Thymus (tissue), 11 donors: ENCODE results near the gene GNAO1. TPM values are rescaled to one million over a fixed set of nuclear protein-coding genes. Genes with fewer than 3 reads are reported as not detected.
"Not testable (repeated sequence)": the region's sequence is repeated elsewhere in the genome, so short reads cannot be mapped to it uniquely, and the experiment has no call there.

Experiments
- DNase-seq, 9 donors: peaks; one replicate each; pipeline ENCODE4 v3.0.0-alpha.2; 2013; ENCODE audit warnings: low spot score in 9 of 9, low read depth in 6 of 9, missing footprints in 1 of 9
- H3K27ac ChIP-seq, 2 donors: one replicate each; pipeline ENCODE4 v1.5.1; 2013; ENCODE audit warnings: control low read depth in 1 of 2, low read depth in 1 of 2, low read length in 1 of 2, mild to moderate bottlenecking in 1 of 2, moderate library complexity in 1 of 2
- H3K27me3 ChIP-seq, 2 donors: one replicate each; pipeline ENCODE4 v1.5.1; 2013; ENCODE audit warnings: low read length in 1 of 2; ENCODE audit not compliant: control insufficient read depth in 2 of 2, insufficient read depth in 1 of 2
- H3K36me3 ChIP-seq, 2 donors: one replicate each; pipeline ENCODE4 v1.5.1; 2013; ENCODE audit warnings: low read length in 1 of 2, mild to moderate bottlenecking in 1 of 2, moderate library complexity in 1 of 2; ENCODE audit not compliant: control insufficient read depth in 2 of 2, insufficient read depth in 2 of 2
- H3K4me1 ChIP-seq, 2 donors: one replicate each; pipeline ENCODE4 v1.5.1; 2013; ENCODE audit warnings: low read length in 2 of 2; ENCODE audit not compliant: control insufficient read depth in 2 of 2, insufficient read depth in 2 of 2
- H3K4me3 ChIP-seq, 2 donors: one replicate each; pipeline ENCODE4 v1.5.1; 2013; ENCODE audit warnings: low read length in 2 of 2, control low read depth in 1 of 2, mild to moderate bottlenecking in 1 of 2
- H3K9me3 ChIP-seq, 2 donors: one replicate each; pipeline ENCODE4 v1.5.1; 2013; ENCODE audit warnings: low read length in 1 of 2, mild to moderate bottlenecking in 1 of 2; ENCODE audit not compliant: control insufficient read depth in 2 of 2, insufficient read depth in 1 of 2
- WGBS: extraction: QIAGEN DNeasy Blood & Tissue Kit; methylation state at CpG from one replicate; pipeline ENCODE4 v1.1.7; 2013; 5-methylcytosine and 5-hydroxymethylcytosine counted together
- polyA plus RNA-seq: library from polyadenylated mRNA; stranded (reverse); fragments of 200-250 nt; gene quantifications from one replicate; pipeline ENCODE4 v1.2.3, GENCODE V29; 2013
- total RNA-seq: library from RNA; stranded (reverse); fragments of 120-200 nt; gene quantifications from one replicate; pipeline ENCODE4 v1.2.4, GENCODE V29; 2013
- donor health status: healthy.

Gene GNAO1
- total and polyA plus RNA-seq, 2 donors = 0.24 to 2.2 TPM

DNA sequence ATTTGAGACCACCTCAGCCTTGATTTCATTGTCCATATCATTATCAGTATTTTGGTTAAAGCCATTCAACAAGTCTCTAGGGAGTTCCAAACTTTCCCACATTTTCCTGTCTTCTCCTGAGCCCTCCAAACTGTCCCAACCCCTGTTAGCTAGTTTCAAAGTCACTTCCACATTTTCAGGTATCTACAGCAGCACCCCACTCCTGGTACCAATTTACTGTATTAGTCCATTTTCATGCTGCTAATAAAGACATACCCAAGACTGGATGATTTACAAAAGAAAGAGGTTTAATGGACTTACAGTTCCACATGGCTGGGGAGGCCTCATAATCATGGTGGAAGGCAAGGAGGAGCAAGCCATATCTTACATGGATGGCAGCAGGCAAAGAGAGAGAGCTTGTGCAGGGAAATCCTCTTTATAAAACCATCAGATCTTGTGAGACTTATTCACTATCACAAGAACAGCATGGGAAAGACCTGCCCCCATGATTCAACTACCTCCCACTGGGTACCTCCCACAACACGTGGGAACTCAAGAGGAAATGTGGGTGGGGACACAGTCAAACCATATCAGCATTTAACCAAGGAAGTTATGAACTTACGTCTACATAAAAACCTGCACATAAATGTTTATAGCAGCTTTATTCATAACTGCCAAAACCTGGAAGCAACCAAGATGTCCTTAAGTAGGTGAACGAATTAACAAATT is 189.6 kb downstream of the GNAO1 start:
- H3K4me3 ChIP-seq, H3K9me3 ChIP-seq, H3K27me3 ChIP-seq, DNase-seq, H3K4me1 ChIP-seq, H3K27ac ChIP-seq: not testable (repeated sequence)
- 97% methylated on average over 3 of the region's 3 CpGs for WGBS
- peaks cover 7 to 47% of the 10 kb centered on the region in 2 donors for H3K36me3 ChIP-seq

GRCh38 chr16:56382459-56382858 is 191.2 kb downstream of the GNAO1 start:
- no peak overlapping the region for H3K27ac ChIP-seq
- no peaks in the 10 kb centered on the region for H3K4me1 ChIP-seq
- H3K36me3 ChIP-seq = peaks cover 9 to 47% of the 10 kb centered on the region in 2 donors
- H3K4me3 ChIP-seq = no peak overlapping the region
- 98% methylated on average over 4 of the region's 4 CpGs for WGBS
- no peaks in the 10 kb centered on the region for H3K27me3 ChIP-seq
- DNase-seq = no peak
- H3K9me3 ChIP-seq = peaks cover 4% of the 10 kb centered on the region in 2 donors

DNA sequence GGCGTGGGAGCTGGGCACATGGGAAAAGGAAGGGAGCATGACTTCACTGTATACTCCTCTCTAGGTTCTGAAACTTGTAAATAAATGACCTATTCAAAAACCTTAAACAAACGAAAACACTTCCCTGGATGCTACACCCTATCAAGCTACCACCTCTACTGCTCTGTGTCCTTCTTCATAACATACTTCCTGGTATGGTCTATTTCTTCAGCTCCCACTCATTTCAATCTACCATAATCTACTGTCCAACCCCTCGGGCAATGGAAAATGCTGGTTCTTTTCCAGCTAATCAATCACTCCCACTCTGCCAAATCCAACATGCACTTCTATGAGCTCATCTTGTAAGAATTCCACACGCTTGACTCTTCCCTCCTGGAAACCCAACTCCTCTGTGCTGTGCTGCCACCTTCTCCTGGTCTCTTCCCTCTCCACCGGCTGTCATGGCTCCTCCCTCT is 191.6 kb downstream of the GNAO1 start:
- 95% methylated on average over 5 of the region's 5 CpGs for whole genome bisulfite sequencing
- Histone ChIP-seq H3K9me3 (peaks cover 4% of the 10 kb centered on the region in 2 donors), H3K36me3 (peaks cover 14 to 47% of the 10 kb centered on the region in 2 donors), H3K27me3 (no peaks in the 10 kb centered on the region), H3K27ac (peak overlapping the region in 1 of 2 donors; percentile 31), H3K4me3 (no peak overlapping the region), H3K4me1 (no peaks in the 10 kb centered on the region)
- DNase-seq = no peak

- Histone ChIP-seq H3K9me3 (peaks cover 4% of the 10 kb centered on the region in 2 donors), H3K36me3 (peaks cover 14 to 53% of the 10 kb centered on the region in 2 donors)
Observed at GRCh38 chr16:56384074-56384721, 192.9 kb downstream of the GNAO1 start.

GRCh38 chr16:56387396-56387795 is 196.1 kb downstream of the GNAO1 start:
- Histone ChIP-seq H3K4me1 (no peaks in the 10 kb centered on the region), H3K9me3 (no peaks in the 10 kb centered on the region), H3K27ac (no peak overlapping the region), H3K4me3 (no peak overlapping the region), H3K36me3 (peaks cover 15 to 48% of the 10 kb centered on the region in 2 donors), H3K27me3 (no peaks in the 10 kb centered on the region)
- WGBS = 100% methylated on average over 3 of the region's 3 CpGs
- DNase-seq = no peak

More at GRCh38 chr16:56384074-56384721, 192.9 kb downstream of the GNAO1 start:
- no peak overlapping the region for H3K27ac ChIP-seq
- 97% methylated on average over 4 of the region's 4 CpGs for WGBS
- H3K27me3 ChIP-seq = no peaks in the 10 kb centered on the region
- H3K4me1 ChIP-seq = no peaks in the 10 kb centered on the region
- DNase-seq = no peak
- H3K4me3 ChIP-seq = no peak overlapping the region

DNA sequence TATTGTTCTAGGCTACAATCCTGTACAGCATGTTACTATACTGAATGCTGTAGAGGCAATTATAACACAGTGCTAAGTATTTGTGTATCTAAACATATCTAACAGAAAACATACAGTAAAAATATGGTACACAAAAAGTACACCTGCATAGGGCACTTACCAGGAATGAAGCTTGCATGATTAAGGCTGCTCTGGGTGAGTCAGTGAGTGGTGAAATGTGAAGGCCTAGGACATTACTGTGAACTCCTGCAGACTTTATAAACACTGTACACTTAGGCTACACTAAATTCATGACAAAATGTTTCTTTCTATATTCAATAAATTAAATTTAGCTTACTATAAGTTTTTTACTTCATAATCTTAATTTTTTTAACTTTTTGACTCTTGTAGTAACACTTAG is 196.9 kb downstream of the GNAO1 start:
- Histone ChIP-seq H3K4me3 (no peak overlapping the region), H3K4me1 (no peaks in the 10 kb centered on the region), H3K27me3 (no peaks in the 10 kb centered on the region), H3K36me3 (peaks cover 15 to 44% of the 10 kb centered on the region in 2 donors), H3K27ac (no peak overlapping the region), H3K9me3 (no peaks in the 10 kb centered on the region)
- DNase-seq = no peak

DNA sequence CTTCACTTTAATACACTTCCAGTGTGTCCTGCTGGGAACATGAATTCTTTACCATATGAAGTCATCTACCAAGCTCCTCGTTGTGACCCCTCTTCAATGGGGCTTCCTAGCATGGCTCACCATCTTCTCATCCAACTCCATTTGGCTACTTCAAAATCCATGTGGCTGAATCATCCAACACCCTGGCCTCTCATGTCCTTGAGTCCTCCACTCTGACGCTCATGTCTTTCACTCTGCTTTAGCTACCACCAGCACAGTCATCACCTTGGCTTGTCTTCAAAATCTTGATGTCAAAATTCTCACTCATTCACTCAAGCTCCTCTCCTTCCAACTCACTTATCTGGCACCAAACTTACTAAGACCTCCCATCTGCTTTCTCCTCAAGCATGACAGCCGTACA is 198.3 kb downstream of the GNAO1 start:
- Histone ChIP-seq H3K4me3 (no peak overlapping the region), H3K9me3 (no peaks in the 10 kb centered on the region), H3K36me3 (peaks cover 12 to 34% of the 10 kb centered on the region in 2 donors), H3K4me1 (no peaks in the 10 kb centered on the region), H3K27ac (no peak overlapping the region), H3K27me3 (no peaks in the 10 kb centered on the region)
- 97% methylated on average over 3 of the region's 3 CpGs for WGBS
- DNase-seq = no peak

- H3K36me3 ChIP-seq, DNase-seq, H3K4me3 ChIP-seq, H3K4me1 ChIP-seq, H3K27ac ChIP-seq, H3K27me3 ChIP-seq, H3K9me3 ChIP-seq: not testable (repeated sequence)
- WGBS = 90% methylated on average over 3 of the region's 3 CpGs
Observed at GRCh38 chr16:56396724-56397123, 205.4 kb downstream of the GNAO1 start.

GRCh38 chr16:56399047-56399446 is 207.8 kb downstream of the GNAO1 start:
- no peak overlapping the region for H3K4me3 ChIP-seq
- H3K36me3 ChIP-seq = peaks cover 19 to 22% of the 10 kb centered on the region in 2 donors
- H3K9me3 ChIP-seq = no peaks in the 10 kb centered on the region
- no peaks in the 10 kb centered on the region for H3K27me3 ChIP-seq
- no peaks in the 10 kb centered on the region for H3K4me1 ChIP-seq
- 99% methylated on average over 2 of the region's 2 CpGs for WGBS
- H3K27ac ChIP-seq = no peak overlapping the region
- no peak for DNase-seq
